Dedifferentiated amniotic fluid mesenchymal stem cell (primary cell): ENCODE results near the gene CBLN3.
"Not testable (repeated sequence)": the region's sequence is repeated elsewhere in the genome, so short reads cannot be mapped to it uniquely, and the experiment has no call there.

Experiments
- DNase-seq: peaks from one replicate; pipeline ENCODE4 v3.0.0-alpha.2; 2016; ENCODE audit errors: extremely low spot score

Gene CBLN3

GRCh38 chr14:24429395-24430142 is at the start of gene CBLN3, which contains the start of gene KHNYN:
CBLN3 (minus strand) TSS chr14:24429668; CDS start chr14:24429054, 614 bp downstream.
KHNYN (plus strand) TSS chr14:24429954; CDS start chr14:24430731, 777 bp downstream.
- peak; percentile 97 for DNase-seq

GRCh38 chr14:24475261-24475660 is 45.8 kb upstream of the CBLN3 start:
- no peak for DNase-seq

GRCh38 chr14:24473211-24473610 is 43.7 kb upstream of the CBLN3 start:
- no peak for DNase-seq

- DNase-seq = not testable (repeated sequence)
Observed at GRCh38 chr14:24470450-24470849, 41.0 kb upstream of the CBLN3 start.

- no peak for DNase-seq
Observed at GRCh38 chr14:24465805-24466204, 36.3 kb upstream of the CBLN3 start.

- DNase-seq = no peak
Observed at GRCh38 chr14:24465368-24465767, 35.9 kb upstream of the CBLN3 start.

GRCh38 chr14:24463884-24464785 is 34.7 kb upstream of the CBLN3 start:
- DNase-seq = no peak

GRCh38 chr14:24463017-24463883 is 33.8 kb upstream of the CBLN3 start:
- DNase-seq = no peak

GRCh38 chr14:24461336-24461735 is 31.9 kb upstream of the CBLN3 start:
- no peak for DNase-seq

- no peak for DNase-seq
Observed at GRCh38 chr14:24459331-24459730, 29.9 kb upstream of the CBLN3 start.

- DNase-seq = no peak
Observed at GRCh38 chr14:24458736-24459135, 29.3 kb upstream of the CBLN3 start.

GRCh38 chr14:24456980-24457379 is 27.5 kb upstream of the CBLN3 start:
- DNase-seq = no peak

- DNase-seq = not testable (repeated sequence)
Observed at GRCh38 chr14:24450828-24451227, 21.4 kb upstream of the CBLN3 start.

- DNase-seq = no peak
Observed at GRCh38 chr14:24443053-24443665, 13.7 kb upstream of the CBLN3 start.

- DNase-seq = peak; percentile 97
Observed at GRCh38 chr14:24442240-24443052, 13.0 kb upstream of the CBLN3 start, which contains the start of gene SDR39U1. SDR39U1 (minus strand) TSS chr14:24442776; CDS start chr14:24442769, 7 bp downstream.

- DNase-seq = no peak
Observed at GRCh38 chr14:24441904-24442239, 12.4 kb upstream of the CBLN3 start.

GRCh38 chr14:24441485-24441884 is 12.0 kb upstream of the CBLN3 start:
- DNase-seq = no peak

- DNase-seq = no peak
Observed at GRCh38 chr14:24440606-24441399, 11.3 kb upstream of the CBLN3 start.

- no peak for DNase-seq
Observed at GRCh38 chr14:24439830-24440605, 10.6 kb upstream of the CBLN3 start.
